Naive thymus-derived CD4-positive, alpha-beta T cell (primary cell): ENCODE results near the gene HEG1. TPM values are rescaled to one million over a fixed set of nuclear protein-coding genes. Genes with fewer than 3 reads are reported as not detected.

Experiments
- ATAC-seq: fragments of 150-1000 bp; cut with Tn5 transposase; 2 replicates; pipeline ENCODE4 v1.10.0; 2021; ENCODE audit warnings: mild to moderate bottlenecking, moderate library complexity
- CTCF ChIA-PET: fragments of 350-600 bp; sonication (Branson Sonifier 250); formaldehyde crosslinking; loops from one replicate; lab custom pipeline; 2021; ENCODE audit warnings: antibody characterized with exemption; lab: Charles Lee
- POLR2A ChIA-PET: fragments of 350-600 bp; sonication (Branson Sonifier 250); formaldehyde crosslinking; loops from one replicate; lab custom pipeline; 2021; ENCODE audit warnings: antibody characterized with exemption, inconsistent platforms; lab: Charles Lee
- DNase-seq, 9 donors: peaks; one replicate each; pipeline versions ENCODE4 v3.0.0 to v3.0.0-alpha.2; 2020 to 2022; ENCODE audit warnings: mixed read lengths in 1 of 9
- H3K27ac ChIP-seq: one replicate; pipeline ENCODE4 v1.7.0; 2013; ENCODE audit warnings: mild to moderate bottlenecking, low read depth, low read length, moderate library complexity
- H3K27me3 ChIP-seq, 2 donors: one replicate each; pipeline ENCODE4 v1.7.0; 2013; ENCODE audit warnings: low read length in 2 of 2, mild to moderate bottlenecking in 2 of 2, moderate library complexity in 2 of 2; ENCODE audit not compliant: control insufficient read depth in 2 of 2, insufficient read depth in 2 of 2
- H3K36me3 ChIP-seq, 3 experiments: 1 replicate in 2 of 3; 2 replicates in 1 of 3; pipeline ENCODE4 v1.7.0; 2013; ENCODE audit warnings: low read length in 3 of 3, mild to moderate bottlenecking in 3 of 3, moderate library complexity in 1 of 3; ENCODE audit not compliant: insufficient read depth in 3 of 3, control insufficient read depth in 2 of 3
- H3K4me1 ChIP-seq, 2 donors: one replicate each; pipeline ENCODE4 v1.7.0; 2013; ENCODE audit warnings: low read length in 2 of 2, mild to moderate bottlenecking in 2 of 2, moderate library complexity in 1 of 2; ENCODE audit not compliant: control insufficient read depth in 2 of 2, insufficient read depth in 2 of 2
- H3K4me3 ChIP-seq: 2 replicates; pipeline ENCODE4 v1.7.0; 2013; ENCODE audit warnings: mild to moderate bottlenecking, low read length
- H3K9me3 ChIP-seq, 3 experiments: 1 replicate in 2 of 3; 2 replicates in 1 of 3; pipeline ENCODE4 v1.7.0; 2013; ENCODE audit warnings: low read length in 3 of 3; ENCODE audit not compliant: control insufficient read depth in 2 of 3
- H3K27ac Mint-ChIP-seq, 9 donors: one replicate each; pipeline ENCODE4 v1.8.0; 2020 to 2022; ENCODE audit warnings: mixed read lengths in 9 of 9, mild to moderate bottlenecking in 8 of 9, moderate library complexity in 5 of 9, inconsistent platforms in 2 of 9
- H3K27me3 Mint-ChIP-seq, 5 donors: one replicate each; pipeline ENCODE4 v1.8.0; 2021 to 2022; ENCODE audit warnings: mixed read lengths in 5 of 5, mild to moderate bottlenecking in 1 of 5
- H3K36me3 Mint-ChIP-seq, 5 donors: one replicate each; pipeline ENCODE4 v1.8.0; 2020 to 2022; ENCODE audit warnings: mixed read lengths in 5 of 5, mild to moderate bottlenecking in 3 of 5, inconsistent platforms in 1 of 5
- H3K4me1 Mint-ChIP-seq, 7 donors: one replicate each; pipeline ENCODE4 v1.8.0; 2020 to 2022; ENCODE audit warnings: mixed read lengths in 7 of 7, mild to moderate bottlenecking in 3 of 7, inconsistent platforms in 1 of 7
- H3K4me3 Mint-ChIP-seq, 10 donors: one replicate each; pipeline ENCODE4 v1.8.0; 2020 to 2022; ENCODE audit warnings: mild to moderate bottlenecking in 10 of 10, mixed read lengths in 10 of 10, moderate library complexity in 6 of 10, inconsistent platforms in 2 of 10
- H3K9me3 Mint-ChIP-seq, 11 donors: one replicate each; pipeline ENCODE4 v1.8.0; 2020 to 2022; ENCODE audit warnings: mixed read lengths in 11 of 11, mild to moderate bottlenecking in 4 of 11, inconsistent platforms in 1 of 11, moderate library complexity in 1 of 11
- intact Hi-C, 2 donors: fragments of 100-400 bp; cut with micrococcal nuclease; formaldehyde crosslinking; loops; one replicate each; pipeline ENCODE4 v1.15.1; 2023
- polyA plus RNA-seq, 2 donors: library from polyadenylated mRNA; unstranded; fragments of 300-500 nt; fragmentation: Illumina TruSeq; gene quantifications; one replicate each; pipeline ENCODE4 v1.2.3, GENCODE V29; 2021
- total RNA-seq, 6 experiments: library from RNA in 5 of 6; stranded (reverse) in 5 of 6; gene quantifications; 1 replicate in 5 of 6; 2 replicates in 1 of 6; pipeline ENCODE4 v1.2.3 and lab custom pipeline; 2021 to 2026

The HEG1 gene
- total and polyA plus RNA-seq, 7 experiments from 2014 or later = 2.1 to 45.4 (median 17.6) TPM

- Histone ChIP-seq H3K27me3 (no peaks in the 10 kb centered on the region), H3K4me3 (no peak overlapping the region), H3K4me1 (peaks cover 0 to 12% of the 10 kb centered on the region in 2 donors), H3K27ac (no peak overlapping the region), H3K9me3 (no peaks in the 10 kb centered on the region), H3K36me3 (peaks cover 5 to 57% (median 11%) of the 10 kb centered on the region in 3 experiments)
- ATAC-seq = no peak
- ChIA-PET CTCF (no interaction called here), POLR2A (no interaction called here)
- H3K9me3 Mint-ChIP-seq = no peaks in the 10 kb centered on the region
- intact Hi-C loops = no loop called here
- H3K27ac Mint-ChIP-seq = no peak overlapping the region
- DNase-seq = no peak
- H3K4me1 Mint-ChIP-seq = peaks cover 11 to 43% (median 22%) of the 10 kb centered on the region in 7 donors
- H3K36me3 Mint-ChIP-seq = peaks cover 40 to 68% (median 61%) of the 10 kb centered on the region in 5 donors
- H3K4me3 Mint-ChIP-seq = no peak overlapping the region
- H3K27me3 Mint-ChIP-seq = no peaks in the 10 kb centered on the region
These were observed 38.4 kb downstream of the HEG1 start for GRCh38 chr3:125017406-125017805.

DNA sequence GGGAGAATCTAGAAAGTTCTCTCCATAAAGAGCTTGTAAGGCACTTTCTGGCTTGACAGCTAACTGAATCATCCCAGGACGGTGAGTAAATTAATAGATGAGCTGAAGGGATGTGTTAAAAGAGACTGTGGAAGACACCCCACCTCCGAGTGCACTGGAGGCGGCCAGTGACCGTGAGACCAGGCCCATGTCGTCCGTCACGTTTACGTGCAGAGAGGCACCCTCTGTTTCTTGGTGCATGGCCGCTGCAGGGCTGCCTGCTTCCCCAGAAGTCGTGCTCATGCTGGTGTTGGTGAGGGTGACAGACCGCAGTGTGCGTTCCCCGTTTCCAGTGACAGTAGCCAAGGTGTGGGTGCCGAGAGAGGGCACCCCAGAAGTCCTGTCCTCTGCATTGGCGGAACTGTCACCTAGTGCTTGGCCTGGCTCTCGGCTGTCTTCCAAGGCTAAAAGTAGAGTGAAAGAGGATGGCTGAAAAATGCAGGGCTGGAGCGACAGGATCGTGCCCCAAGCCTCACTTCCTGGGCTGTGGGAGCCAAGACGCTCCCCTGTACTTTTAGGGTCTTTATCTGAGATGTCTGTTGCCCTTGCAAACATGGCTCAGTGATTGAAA, 41.1 kb downstream of the HEG1 start:
- H3K36me3 Mint-ChIP-seq = peaks cover 46 to 77% (median 61%) of the 10 kb centered on the region in 5 donors

DNA sequence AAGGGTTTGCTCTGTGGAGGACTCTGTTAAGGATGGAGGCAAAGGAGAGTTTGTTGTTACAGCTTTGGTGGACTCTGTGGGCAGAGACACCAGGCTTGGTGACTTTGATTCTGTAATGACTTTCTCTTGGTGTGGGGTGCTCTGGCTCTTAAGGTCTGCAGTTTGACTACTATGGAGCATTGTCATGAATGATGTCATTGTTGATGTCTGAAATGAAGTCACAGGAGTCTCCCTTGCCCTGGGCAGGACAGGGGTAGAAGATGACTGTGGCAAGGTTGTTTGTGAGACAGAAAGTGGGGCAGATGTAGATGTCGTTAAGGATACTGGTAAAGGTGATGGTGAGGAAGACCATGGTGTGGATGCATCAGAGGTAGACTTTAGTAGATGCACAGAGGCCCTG, 42.7 kb downstream of the HEG1 start:
- no peaks in the 10 kb centered on the region for H3K27me3 Mint-ChIP-seq
- Histone ChIP-seq H3K4me3 (no peak overlapping the region), H3K36me3 (peaks cover 5 to 67% (median 32%) of the 10 kb centered on the region in 3 experiments), H3K27ac (no peak overlapping the region), H3K27me3 (no peaks in the 10 kb centered on the region), H3K4me1 (peaks cover 10 to 11% of the 10 kb centered on the region in 2 donors), H3K9me3 (no peaks in the 10 kb centered on the region)
- H3K9me3 Mint-ChIP-seq = no peaks in the 10 kb centered on the region
- DNase-seq (no peak), ATAC-seq (no peak)
- H3K36me3 Mint-ChIP-seq = peaks cover 36 to 76% (median 52%) of the 10 kb centered on the region in 5 donors
- ChIA-PET CTCF (interaction anchor here (1.1 kb wide), 1 partner anchor 10 kb away, joined by 3 read pairs; no protein-coding TSS in a partner anchor), POLR2A (no interaction called here)
- peak overlapping the region in 5 of 9 donors; percentile 1 to 42 (median 13) for H3K27ac Mint-ChIP-seq
- H3K4me3 Mint-ChIP-seq = no peak overlapping the region
- peaks cover 6 to 46% (median 29%) of the 10 kb centered on the region in 7 donors for H3K4me1 Mint-ChIP-seq
- intact Hi-C loops = no loop called here

More for the DNA sequence above, 41.1 kb downstream of the HEG1 start:
- H3K36me3 ChIP-seq = peaks cover 5 to 72% (median 22%) of the 10 kb centered on the region in 3 experiments
- peaks cover 16 to 49% (median 35%) of the 10 kb centered on the region in 7 donors for H3K4me1 Mint-ChIP-seq
- intact Hi-C loops = no loop called here
- ATAC-seq (no peak), DNase-seq (no peak)
- H3K27me3 Mint-ChIP-seq = no peaks in the 10 kb centered on the region
- no peaks in the 10 kb centered on the region for H3K9me3 ChIP-seq
- H3K27ac ChIP-seq = no peak overlapping the region
- no peak overlapping the region for H3K4me3 Mint-ChIP-seq
- no peak overlapping the region for H3K4me3 ChIP-seq
- H3K27ac Mint-ChIP-seq = no peak overlapping the region
- POLR2A ChIA-PET = no interaction called here
- CTCF ChIA-PET = no interaction called here
- no peaks in the 10 kb centered on the region for H3K9me3 Mint-ChIP-seq
- peaks cover 11 to 15% of the 10 kb centered on the region in 2 donors for H3K4me1 ChIP-seq
- H3K27me3 ChIP-seq = no peaks in the 10 kb centered on the region

DNA sequence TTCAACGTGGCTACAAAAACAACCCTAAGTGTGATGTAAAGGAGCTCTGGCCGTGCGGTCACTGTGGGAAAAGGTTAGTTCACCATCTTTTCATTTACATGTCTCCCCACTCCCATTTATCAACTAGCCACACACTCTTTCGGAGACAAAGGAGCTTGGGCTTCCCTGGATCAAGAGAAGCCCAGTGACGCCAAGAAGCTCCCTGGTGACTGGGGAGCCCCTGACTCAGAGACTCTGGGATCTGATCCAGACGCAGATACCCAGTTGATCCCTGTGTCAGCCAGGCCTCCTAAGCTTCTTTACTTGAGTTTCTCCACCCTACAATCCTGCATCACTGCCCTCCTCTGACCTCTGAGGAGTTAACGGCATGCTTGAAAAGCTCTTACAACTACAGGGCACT, 43.9 kb downstream of the HEG1 start:
- H3K27ac Mint-ChIP-seq = peak overlapping the region in 7 of 9 donors; percentile 8 to 76 (median 38)
- H3K27ac ChIP-seq = no peak overlapping the region
- peaks cover 35 to 76% (median 51%) of the 10 kb centered on the region in 5 donors for H3K36me3 Mint-ChIP-seq
- H3K36me3 ChIP-seq = peaks cover 5 to 65% (median 34%) of the 10 kb centered on the region in 3 experiments
- no peaks in the 10 kb centered on the region for H3K27me3 ChIP-seq
- H3K4me3 ChIP-seq = no peak overlapping the region
- POLR2A ChIA-PET = interaction anchor here (0.8 to 1.2 kb wide), 3 partner anchors 9 to 12 kb away, joined by 3 to 5 read pairs (median 4); no protein-coding TSS in a partner anchor
- no peaks in the 10 kb centered on the region for H3K9me3 Mint-ChIP-seq
- H3K9me3 ChIP-seq = no peaks in the 10 kb centered on the region
- H3K4me1 ChIP-seq = peaks cover 10 to 11% of the 10 kb centered on the region in 2 donors
- H3K4me1 Mint-ChIP-seq = peaks cover 6 to 44% (median 29%) of the 10 kb centered on the region in 7 donors
- peak overlapping the region in 1 of 10 donors; percentile 73 for H3K4me3 Mint-ChIP-seq
- no peak for ATAC-seq
- H3K27me3 Mint-ChIP-seq = no peaks in the 10 kb centered on the region
- DNase-seq = no peak
- CTCF ChIA-PET = interaction anchor here (0.5 kb wide), 1 partner anchor 102 kb away, joined by 4 read pairs; no protein-coding TSS in a partner anchor
- intact Hi-C loops = no loop called here

DNA sequence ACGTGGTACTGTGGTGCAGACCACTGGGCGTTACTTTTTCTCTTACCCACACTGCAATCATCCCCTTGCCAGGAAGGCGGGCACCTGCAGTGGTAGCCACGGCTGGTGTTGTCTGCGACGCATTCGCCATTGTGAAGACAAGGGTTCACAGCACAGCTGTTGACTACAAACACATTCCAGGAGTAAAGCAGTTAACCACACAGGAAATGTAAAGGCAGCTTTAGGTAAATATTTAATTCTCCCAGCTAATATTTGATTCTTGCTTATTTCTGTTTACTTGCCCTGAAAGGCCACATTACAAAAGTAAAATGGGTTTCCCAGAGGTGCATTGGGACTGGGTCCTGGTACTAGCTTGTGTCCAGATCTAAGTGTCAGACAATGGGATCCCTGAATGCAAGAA, 45.4 kb downstream of the HEG1 start:
- CTCF ChIA-PET = interaction anchor here (0.6 kb wide), 1 partner anchor 15 kb away, joined by 4 read pairs; no protein-coding TSS in a partner anchor
- peaks cover 35 to 73% (median 45%) of the 10 kb centered on the region in 5 donors for H3K36me3 Mint-ChIP-seq
- no peak overlapping the region for H3K27ac ChIP-seq
- intact Hi-C loops = no loop called here
- H3K27ac Mint-ChIP-seq = peak overlapping the region in 8 of 9 donors; percentile 40 to 90 (median 75)
- ATAC-seq = peak; percentile 42
- no peaks in the 10 kb centered on the region for H3K9me3 Mint-ChIP-seq
- POLR2A ChIA-PET = no interaction called here
- no peaks in the 10 kb centered on the region for H3K27me3 ChIP-seq
- peaks cover 6 to 50% (median 32%) of the 10 kb centered on the region in 7 donors for H3K4me1 Mint-ChIP-seq
- H3K4me1 ChIP-seq = peaks cover 10 to 11% of the 10 kb centered on the region in 2 donors
- H3K36me3 ChIP-seq = peaks cover 5 to 67% (median 34%) of the 10 kb centered on the region in 3 experiments
- H3K4me3 Mint-ChIP-seq = peak overlapping the region in 4 of 10 donors; percentile 20 to 73 (median 41)
- no peaks in the 10 kb centered on the region for H3K9me3 ChIP-seq
- no peak for DNase-seq
- no peak overlapping the region for H3K4me3 ChIP-seq
- no peaks in the 10 kb centered on the region for H3K27me3 Mint-ChIP-seq

DNA sequence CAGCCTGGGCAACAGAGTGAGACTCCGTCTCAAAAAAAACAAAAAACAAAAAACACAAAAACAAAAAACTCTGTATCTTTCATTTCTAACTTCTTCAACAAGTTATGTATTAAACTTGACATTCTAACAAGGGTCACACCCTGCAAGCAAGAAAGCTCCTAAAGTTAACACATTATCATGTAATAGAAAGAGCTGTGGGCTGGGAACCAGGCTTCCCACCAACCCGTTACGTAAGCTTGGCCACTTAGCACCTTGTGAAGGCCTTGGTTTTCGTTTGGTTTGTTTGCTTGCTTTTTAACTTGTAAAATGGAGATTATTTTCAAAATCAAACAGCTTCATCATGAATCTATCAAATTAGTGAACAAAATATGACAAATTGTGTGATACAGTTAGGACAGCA, 47.0 kb downstream of the HEG1 start:
- H3K27ac Mint-ChIP-seq = peak overlapping the region in 1 of 9 donors; percentile 57
- peaks cover 7 to 61% (median 39%) of the 10 kb centered on the region in 7 donors for H3K4me1 Mint-ChIP-seq
- H3K36me3 Mint-ChIP-seq = peaks cover 23 to 70% (median 39%) of the 10 kb centered on the region in 5 donors
- peaks cover 2 to 65% (median 38%) of the 10 kb centered on the region in 3 experiments for H3K36me3 ChIP-seq
- H3K27me3 Mint-ChIP-seq = no peaks in the 10 kb centered on the region
- H3K27me3 ChIP-seq = no peaks in the 10 kb centered on the region
- no peak overlapping the region for H3K4me3 ChIP-seq
- H3K4me3 Mint-ChIP-seq = no peak overlapping the region
- ChIA-PET POLR2A (interaction anchor here (0.8 kb wide), 1 partner anchor 44 kb away, joined by 3 read pairs; no protein-coding TSS in a partner anchor), CTCF (no interaction called here)
- H3K9me3 Mint-ChIP-seq = no peaks in the 10 kb centered on the region
- H3K27ac ChIP-seq = no peak overlapping the region
- H3K4me1 ChIP-seq = peaks cover 10 to 14% of the 10 kb centered on the region in 2 donors
- no peak for DNase-seq
- no peaks in the 10 kb centered on the region for H3K9me3 ChIP-seq
- no peak for ATAC-seq
- intact Hi-C loops = no loop called here
